SK-N-SH treated with all-trans-retinoic acid at 6 μM for 48 hours (cell line): Measurements from ENCODE around the gene YBX1.

Experiments used
- CSRNP3 ChIP-seq: fragments of 250-450 bp; sonication (Bioruptor Pico); IDR thresholded peaks from 2 replicates; pipeline ENCODE4 v1.5.1; 2021; ENCODE audit warnings: mild to moderate bottlenecking, moderate library complexity
- RARB ChIP-seq: fragments of 250-450 bp; sonication (Bioruptor Pico); IDR thresholded peaks from 2 replicates; pipeline ENCODE4 v1.8.0; 2021; ENCODE audit warnings: mild to moderate bottlenecking, moderate library complexity
- ZNF565 ChIP-seq: fragments of 450-650 bp; formaldehyde crosslinking; conservative IDR thresholded peaks from 2 replicates; pipeline ENCODE4 v1.5.0; 2020; ENCODE audit warnings: low read depth, mild to moderate bottlenecking, moderate library complexity

- TF ChIP-seq ZNF565 (CRISPR knock-in tag) (no peak), CSRNP3 (CRISPR knock-in tag) (no peak), RARB (CRISPR knock-in tag) (no peak)
Observed at GRCh38 chr1:42674682-42675081, 7.5 kb upstream of the YBX1 start.
